GM18951 (cell line): Measurements from ENCODE around the gene TIGD1.
"Not testable (repeated sequence)": the region's sequence is repeated elsewhere in the genome, so short reads cannot be mapped to it uniquely, and the experiment has no call there.

Experiments used
- POLR2A ChIP-seq: IDR thresholded peaks from 4 replicates; pipeline ENCODE4 v1.6.1; 2011; ENCODE audit warnings: mild to moderate bottlenecking; ENCODE audit not compliant: insufficient read length, insufficient read depth; ENCODE audit errors: extremely low read depth
- in situ Hi-C: fragments of 300-500 bp; cut with MboI; formaldehyde crosslinking; loops from one replicate; pipeline ENCODE4 v1.12.0; 2022; ENCODE audit warnings: low sequenced_read_pairs, mixed read lengths, inconsistent platforms; ENCODE audit not compliant: unreplicated experiment

The TIGD1 gene

DNA sequence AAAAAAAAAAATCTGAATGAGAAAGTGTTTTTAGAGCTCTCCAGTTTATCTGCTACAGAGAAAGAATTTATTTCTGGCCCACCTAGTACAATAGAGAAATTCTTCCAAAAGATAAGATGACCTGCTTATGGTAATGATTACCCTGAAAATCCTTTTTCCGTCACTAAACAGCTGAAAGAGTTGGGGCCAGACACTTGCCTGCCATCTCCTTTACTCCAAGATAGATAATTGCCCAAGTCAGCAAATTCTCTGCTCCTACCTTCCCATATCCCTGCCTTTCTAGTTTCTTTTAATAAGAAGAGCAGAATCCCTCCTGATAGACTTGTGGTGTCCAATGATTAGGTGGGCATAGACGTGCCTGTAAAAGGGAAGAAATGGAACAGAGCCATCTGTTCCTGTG is 28.3 kb upstream of the TIGD1 start:
- TF ChIP-seq POLR2A = no peak
- in situ Hi-C loops = no loop called here

DNA sequence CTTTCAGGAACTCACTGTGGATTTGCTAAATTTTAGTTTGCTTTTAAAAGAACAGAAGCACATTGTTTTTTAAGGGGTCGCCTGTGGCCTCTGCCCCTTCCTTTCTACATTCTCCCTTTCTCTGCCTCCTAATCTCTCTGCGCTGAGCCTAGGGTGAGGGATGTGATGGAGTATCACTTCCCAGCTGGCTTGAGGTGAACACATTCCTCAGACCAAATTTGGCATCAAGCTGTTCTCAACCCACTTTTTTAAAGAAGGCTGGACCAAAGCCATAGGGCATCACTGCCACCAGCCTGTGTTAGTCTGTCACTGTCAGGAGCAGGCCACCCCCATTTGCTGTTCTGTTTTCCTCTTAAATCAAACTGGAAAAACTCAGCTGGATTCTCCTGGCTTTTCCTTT is 27.5 kb upstream of the TIGD1 start:
- in situ Hi-C loops = no loop called here
- no peak for TF ChIP-seq POLR2A

DNA sequence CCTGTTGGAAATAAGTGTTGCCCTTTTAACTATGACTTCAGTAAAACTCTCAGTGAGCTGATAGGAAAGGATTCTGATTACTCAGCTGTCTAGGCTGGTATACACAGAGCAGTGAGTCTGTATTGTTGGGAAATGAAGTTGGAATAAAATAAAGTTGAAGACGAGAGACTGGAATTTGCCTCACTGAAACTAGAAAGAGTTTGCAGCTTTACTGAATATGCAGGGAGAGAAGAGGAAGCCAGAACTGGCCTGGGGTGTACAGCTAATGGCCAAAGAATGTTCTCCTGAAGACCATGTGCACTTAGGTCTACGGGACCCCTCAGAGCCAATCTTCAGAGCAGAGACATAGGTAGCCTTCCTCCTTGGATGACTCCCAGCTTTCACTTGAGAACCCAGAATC is 26.6 kb upstream of the TIGD1 start:
- TF ChIP-seq POLR2A = no peak
- in situ Hi-C loops = no loop called here

DNA sequence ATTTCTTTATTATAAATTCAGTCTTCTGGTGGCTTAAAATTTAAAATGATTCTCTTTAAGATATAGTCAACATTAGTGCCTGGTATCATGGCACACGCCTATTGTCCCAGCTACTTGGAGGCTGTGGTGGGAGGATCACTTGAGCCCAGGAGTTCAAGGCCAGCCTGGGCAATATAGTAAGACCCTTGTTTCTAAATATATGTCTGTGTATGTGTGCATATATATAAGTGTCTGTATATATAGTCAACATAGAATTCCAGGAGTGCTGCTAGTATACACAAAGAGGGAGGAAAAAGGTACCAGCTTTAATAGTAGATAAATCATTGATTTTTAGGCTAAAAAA is 25.0 kb upstream of the TIGD1 start:
- in situ Hi-C loops = no loop called here

DNA sequence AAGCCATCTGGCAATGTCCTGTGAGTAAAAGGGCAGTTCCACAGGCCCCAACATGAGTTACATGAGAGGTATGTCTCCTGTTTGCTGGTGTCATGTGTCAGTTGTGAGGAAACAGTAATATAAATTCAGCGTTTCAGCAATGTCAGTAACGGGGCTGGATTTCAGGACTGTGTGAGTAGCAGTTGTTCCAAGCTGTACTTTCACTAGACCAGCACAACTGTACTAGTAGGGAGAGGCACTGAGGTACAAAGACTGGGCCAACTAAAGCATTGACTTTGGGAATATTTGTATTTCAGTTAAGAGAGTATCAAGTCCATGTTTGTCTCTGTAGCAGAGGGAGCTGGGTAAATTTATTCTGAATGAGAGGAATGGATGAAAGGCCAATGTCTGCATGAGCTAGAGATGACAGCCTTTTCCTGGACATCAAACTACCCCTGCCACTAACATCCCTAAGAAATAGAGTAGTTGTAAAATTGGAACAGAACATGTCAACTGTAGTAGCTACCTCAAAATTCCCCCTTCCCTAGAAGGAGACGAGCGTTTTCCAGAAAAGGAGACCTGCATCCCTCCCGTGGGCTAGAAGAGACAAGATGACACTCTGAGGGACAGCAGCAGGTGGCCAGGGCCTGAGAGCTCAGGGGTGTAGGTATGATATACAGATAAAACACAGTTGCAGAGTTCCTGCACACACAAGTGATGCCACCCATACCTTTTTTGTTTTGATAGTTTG is 24.5 kb upstream of the TIGD1 start:
- in situ Hi-C loops = no loop called here
- TF ChIP-seq POLR2A = no peak

More for the DNA sequence above, 25.0 kb upstream of the TIGD1 start:
- TF ChIP-seq POLR2A = no peak

DNA sequence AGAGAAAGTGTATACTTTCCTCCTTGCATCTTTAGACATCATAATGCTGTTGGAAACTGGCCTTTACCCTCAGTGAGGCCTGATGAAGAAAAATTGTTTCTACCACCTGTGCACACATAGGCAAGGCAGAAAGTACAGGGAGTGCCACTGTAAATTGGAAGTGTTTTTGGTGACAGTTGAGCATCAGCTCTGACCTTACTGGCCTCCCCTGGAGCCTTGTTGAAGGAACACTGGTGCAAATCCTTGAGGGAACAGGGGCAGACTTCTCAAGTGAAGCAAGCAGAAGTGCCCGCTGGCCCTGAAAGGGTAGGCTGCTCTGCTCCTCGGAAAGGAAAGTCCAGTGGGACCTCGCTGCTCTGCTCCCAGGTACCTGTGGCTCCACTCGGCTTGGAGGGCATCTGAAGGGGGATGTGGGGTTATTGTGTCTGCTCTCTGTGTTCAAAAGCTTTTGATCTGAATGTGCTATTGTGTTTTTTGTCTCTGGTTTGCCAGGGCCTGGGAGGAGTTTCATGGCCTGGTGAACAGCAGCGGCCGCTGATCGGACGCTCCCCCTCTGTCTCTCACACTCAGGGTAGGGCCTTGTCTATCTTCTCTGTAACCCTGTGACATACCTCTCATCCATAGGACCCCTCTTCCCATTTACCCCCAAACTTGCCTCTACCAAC is 23.5 kb upstream of the TIGD1 start:
- TF ChIP-seq POLR2A = no peak
- in situ Hi-C loops = no loop called here

DNA sequence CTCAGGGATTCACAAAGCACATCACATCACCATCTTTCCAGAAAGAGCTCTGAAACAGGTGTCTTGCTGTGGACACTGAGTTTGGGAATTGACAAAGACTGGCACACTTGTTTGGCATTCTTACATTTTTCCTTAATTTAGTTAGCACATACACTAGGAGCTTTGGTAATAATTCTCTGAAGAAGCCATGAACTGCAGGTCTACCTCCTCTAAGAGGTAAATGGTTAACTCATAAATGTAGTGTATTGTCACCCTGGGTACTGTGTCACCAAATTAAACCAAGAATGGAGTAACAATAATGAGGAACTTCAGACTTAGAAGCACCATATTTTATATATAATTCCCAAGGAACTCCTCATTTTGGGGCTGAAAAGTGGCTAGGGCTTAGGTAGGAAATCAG is 22.7 kb upstream of the TIGD1 start:
- in situ Hi-C loops = no loop called here
- TF ChIP-seq POLR2A = no peak

DNA sequence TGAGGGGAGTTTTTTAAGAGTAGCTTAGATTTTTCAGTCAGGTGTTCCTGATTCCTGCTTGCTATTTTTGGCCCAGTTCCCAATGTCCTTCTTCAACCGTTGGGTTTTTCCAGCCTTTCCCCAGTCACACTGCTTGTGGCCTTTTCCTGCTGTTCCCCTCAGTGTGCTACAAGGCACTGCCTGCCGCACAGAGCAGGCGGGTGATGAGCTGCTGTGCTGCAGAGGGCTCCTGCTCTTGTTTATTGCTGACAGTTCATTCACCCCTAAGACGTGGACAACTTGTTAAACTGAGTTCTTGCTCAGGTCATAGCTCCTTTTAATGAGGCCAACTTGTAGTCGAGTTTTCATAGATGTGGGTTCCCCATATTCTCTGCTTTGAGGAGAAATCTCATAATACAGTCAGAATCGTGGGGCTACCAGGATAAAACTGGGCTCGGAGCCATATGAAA is 20.7 kb upstream of the TIGD1 start:
- in situ Hi-C loops = no loop called here
- no peak for TF ChIP-seq POLR2A

DNA sequence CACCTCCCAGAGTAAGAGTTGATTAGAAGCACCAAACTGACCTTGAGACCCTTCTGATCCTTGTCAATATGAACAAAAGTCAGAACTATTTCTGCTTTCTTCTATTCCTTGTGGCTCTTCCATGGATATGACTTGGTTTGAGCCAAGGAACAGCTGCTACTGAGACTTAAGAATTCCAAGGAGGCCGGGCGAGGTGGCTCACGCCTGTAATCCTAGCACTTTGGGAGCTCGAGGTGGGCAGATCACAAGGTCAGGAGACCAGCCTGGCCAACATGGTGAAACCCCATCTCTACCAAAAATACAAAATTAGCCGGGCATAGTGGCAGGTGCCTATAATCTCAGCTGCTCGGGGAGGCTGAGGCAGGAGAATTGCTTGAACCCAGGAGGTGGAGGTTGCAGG is 20.1 kb upstream of the TIGD1 start:
- in situ Hi-C loops = not testable (repeated sequence)

DNA sequence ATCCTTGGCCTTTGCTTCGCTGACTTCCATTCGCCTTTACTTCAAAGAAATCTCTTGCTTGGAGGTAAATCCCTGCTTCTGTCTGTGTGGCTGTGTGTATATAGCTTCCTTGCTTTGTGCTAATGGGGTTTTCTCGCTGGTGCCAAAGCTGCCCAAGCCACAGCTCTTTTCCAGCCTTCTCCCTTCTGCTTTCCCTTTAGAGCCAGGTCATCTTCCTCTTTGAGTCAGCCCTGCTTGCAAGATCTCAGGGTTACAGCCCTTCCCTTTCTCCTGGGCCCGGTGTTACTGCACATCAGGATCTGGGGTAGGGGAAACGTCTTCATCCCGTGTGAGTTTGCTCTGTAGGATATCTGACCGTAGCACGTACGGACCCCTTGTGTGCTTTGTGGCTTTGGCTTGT is 19.2 kb upstream of the TIGD1 start:
- no peak for TF ChIP-seq POLR2A
- in situ Hi-C loops = no loop called here

DNA sequence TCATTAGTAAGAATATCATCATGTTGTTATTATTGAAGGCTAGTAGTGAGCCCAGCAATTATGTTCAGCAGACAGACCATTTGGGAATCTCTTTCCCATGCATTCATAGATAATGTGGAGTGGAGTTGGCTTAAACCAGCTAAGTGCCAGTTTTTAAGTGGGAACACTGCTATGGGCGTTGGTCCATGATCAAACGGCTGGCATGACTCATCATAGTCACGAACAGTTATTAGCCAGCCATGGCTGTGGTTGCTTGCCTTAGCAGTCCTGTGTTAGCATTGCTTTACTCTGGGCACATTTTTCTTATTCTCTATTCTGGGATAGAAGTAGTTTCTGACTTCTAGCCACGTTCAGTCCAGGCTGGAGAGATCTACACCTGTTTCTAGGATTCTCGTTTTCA is 17.8 kb upstream of the TIGD1 start:
- in situ Hi-C loops = no loop called here
- TF ChIP-seq POLR2A = no peak

DNA sequence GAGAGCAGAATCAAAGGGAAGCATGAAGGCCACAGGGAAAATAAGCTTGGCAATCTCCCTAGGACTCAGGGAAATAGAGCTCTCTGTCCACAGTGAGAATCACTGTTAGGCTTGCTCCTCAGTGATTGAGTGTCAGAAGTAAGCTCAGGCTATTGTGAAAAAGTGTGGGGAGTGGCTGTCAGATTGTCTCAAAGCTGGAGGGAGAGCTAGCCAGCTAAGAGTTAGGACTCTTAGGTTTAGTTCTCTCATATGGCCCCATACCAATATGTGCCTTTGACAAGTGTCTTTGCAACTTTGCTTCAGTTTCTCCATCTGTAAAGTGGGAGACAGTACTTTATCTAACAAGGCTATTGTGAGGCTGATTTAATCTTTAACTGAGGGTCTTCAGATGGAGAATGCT is 17.4 kb upstream of the TIGD1 start:
- TF ChIP-seq POLR2A = no peak
- in situ Hi-C loops = no loop called here

DNA sequence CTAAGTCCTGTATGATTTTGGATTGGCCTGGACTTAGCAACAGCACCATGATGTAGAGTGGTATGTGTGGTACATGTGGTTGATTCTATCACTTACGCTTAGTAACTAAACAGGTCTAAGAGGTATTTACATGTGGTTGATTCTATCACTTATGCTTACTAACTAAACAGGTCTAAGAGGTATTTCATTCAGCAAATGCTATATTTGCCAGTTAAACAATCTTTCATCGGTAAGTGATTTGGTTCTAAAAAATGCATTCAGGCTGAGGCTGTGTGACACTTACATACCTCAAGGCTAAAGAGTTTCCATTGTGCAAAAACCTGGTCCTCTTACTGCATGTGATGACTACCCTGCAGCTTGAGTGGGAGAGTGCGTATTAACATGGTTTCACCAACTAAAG is 13.2 kb upstream of the TIGD1 start:
- in situ Hi-C loops = no loop called here

DNA sequence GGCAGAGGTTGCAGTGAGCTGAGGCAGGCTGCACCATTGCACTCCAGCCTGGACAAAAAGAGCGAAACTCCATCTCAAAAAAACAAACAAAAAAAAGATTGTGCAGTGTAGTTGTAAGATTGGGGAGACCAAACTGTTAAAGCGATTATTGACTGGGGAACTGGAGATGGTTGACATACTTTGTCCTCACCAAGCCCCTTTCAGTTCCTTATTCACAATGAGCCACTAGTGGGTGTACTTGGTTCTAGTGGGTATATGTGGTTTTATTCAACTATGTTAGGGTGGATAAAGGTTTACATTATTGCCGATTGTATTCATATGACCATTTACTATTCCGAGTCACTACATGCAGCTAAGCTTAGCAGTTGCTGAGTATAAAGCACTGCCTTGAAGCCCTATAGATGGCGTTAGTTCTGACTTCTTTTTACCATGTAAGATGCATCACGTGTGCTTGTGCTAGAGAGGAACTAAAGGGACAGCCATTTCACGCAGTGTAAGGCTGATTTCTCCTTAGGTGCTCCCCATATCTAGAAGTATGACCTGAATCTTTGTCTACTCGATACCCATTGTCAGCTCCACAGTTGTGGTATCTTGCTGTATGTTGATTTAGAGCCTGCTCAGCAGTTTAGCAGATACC is 12.3 kb upstream of the TIGD1 start:
- no peak for TF ChIP-seq POLR2A
- in situ Hi-C loops = no loop called here

More for the DNA sequence above, 13.2 kb upstream of the TIGD1 start:
- no peak for TF ChIP-seq POLR2A

DNA sequence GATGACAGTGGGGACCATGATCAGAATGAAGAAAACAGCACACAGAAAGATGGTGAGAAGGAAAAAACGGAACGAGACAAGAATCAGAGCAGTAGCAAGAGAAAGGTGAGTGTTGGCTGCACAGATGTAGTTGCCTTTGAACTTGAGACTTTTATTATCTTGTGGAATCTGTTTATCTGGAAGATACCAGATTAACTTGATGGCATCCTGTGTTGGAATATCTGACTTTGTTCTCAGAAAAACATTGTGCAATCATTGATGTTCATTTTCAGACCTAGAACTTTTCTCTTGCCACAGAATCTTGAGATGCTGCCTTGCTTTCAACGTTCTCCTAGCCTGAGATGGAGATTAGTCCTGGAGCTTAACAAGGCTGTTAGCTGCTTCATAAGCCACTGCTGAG is 6.1 kb upstream of the TIGD1 start:
- TF ChIP-seq POLR2A = no peak
- in situ Hi-C loops = no loop called here

DNA sequence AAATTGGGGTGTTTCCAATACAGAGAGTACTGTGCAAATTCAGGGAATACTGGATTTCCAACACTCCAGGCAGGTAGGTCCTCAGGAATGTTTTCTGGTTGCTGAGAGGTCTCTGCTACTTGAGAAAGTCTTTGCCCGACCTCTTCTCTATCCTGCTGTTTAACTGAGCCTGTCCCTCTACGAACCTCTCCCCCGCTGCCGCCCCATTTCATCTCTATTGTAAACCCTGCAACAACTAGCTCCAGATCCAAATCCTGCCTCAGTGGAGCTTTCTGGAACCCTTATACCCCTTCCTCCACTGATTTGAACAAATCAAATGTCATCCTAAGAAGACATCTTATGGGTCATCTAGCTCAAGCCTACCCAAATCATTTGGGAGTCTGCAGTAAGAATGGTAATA is 1.4 kb upstream of the TIGD1 start:
- in situ Hi-C loops = no loop called here
- no peak for TF ChIP-seq POLR2A
